HG02981 (cell line): ENCODE results near the gene MBTPS2.

Experiments used
- ATAC-seq: cut with Tn5 transposase; IDR thresholded peaks from one replicate; pipeline ENCODE4 v1.9.1; 2021; ENCODE audit warnings: mild to moderate bottlenecking, moderate library complexity; ENCODE audit not compliant: unreplicated experiment

The MBTPS2 gene

GRCh38 chrX:21932292-21933002, 93.0 kb downstream of the MBTPS2 start:
- no peak for ATAC-seq

- ATAC-seq, result no peak
Observed at GRCh38 chrX:21933077-21933476, 93.7 kb downstream of the MBTPS2 start.

DNA sequence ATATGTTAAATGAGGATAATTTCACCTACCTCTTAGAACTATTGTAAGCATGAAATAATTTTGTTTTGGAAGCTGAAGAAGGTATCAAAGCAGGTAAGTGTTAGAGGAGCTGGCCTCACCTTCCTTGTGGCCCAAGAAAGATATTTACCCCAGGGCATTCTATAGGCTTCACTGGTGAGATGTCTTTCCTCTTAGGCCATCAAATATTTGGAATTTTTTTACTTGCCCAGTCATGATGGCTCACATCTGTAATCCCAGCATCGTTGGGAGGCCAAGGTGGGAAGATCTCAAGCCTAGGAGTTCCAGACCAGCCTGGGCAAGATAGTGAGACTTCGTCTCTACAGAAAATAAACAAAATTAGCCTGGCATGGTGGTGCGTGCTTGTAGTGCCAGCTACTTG, 95.0 kb downstream of the MBTPS2 start:
- no peak for ATAC-seq
